K562 (cell line): ENCODE results near the gene ZNF512B. TPM values are rescaled to one million over a fixed set of nuclear protein-coding genes. Genes with fewer than 3 reads are reported as not detected.
A peak's percentile ranks its signal among the peaks of the same experiment; 100 is the strongest.

ENCODE experiments used
- BCLAF1 ChIP-seq, 2 experiments: fragments of 450-650 bp in 1 of 2; IDR thresholded peaks; 2 replicates each; pipeline ENCODE4 v1.6.1; 2011 to 2017; ENCODE audit warnings: low read depth in 2 of 2, antibody characterized with exemption in 1 of 2, borderline replicate concordance in 1 of 2, low read length in 1 of 2, mild to moderate bottlenecking in 1 of 2, mixed read lengths in 1 of 2; ENCODE audit not compliant: control insufficient read depth in 1 of 2
- BHLHE40 ChIP-seq: IDR thresholded peaks from 2 replicates; pipeline ENCODE4 v1.6.1; 2011; ENCODE audit warnings: low read length, improper control_type of control experiment
- FOXJ2 ChIP-seq: fragments of 200-800 bp; sonication (Bioruptor generic); IDR thresholded peaks from 2 replicates; pipeline ENCODE4 v1.6.1; 2016; ENCODE audit warnings: missing genetic modification characterization, missing compliant biosample characterization
- GABPB2 ChIP-seq: fragments of 250-450 bp; sonication (Bioruptor Pico); conservative IDR thresholded peaks from 2 replicates; pipeline ENCODE4 v1.5.1; 2021; ENCODE audit warnings: mild to moderate bottlenecking
- LCOR ChIP-seq: sonication (generic); formaldehyde crosslinking; IDR thresholded peaks from 2 replicates; pipeline ENCODE4 v1.8.0; 2022; ENCODE audit warnings: mild to moderate bottlenecking, missing genetic modification reagents
- POLR2A ChIP-seq: fragments of 450-650 bp; conservative IDR thresholded peaks from 2 replicates; pipeline ENCODE4 v1.6.1; 2016
- REST ChIP-seq, 2 experiments: fragments of 450-650 bp; formaldehyde crosslinking in 1 of 2; IDR thresholded peaks; 2 replicates each; pipeline versions ENCODE4 v1.4.0 to v1.6.1; 2014 to 2020; ENCODE audit warnings: mild to moderate bottlenecking in 2 of 2, borderline replicate concordance in 1 of 2, low read depth in 1 of 2
- RUNX1 ChIP-seq: sonication (generic); IDR thresholded peaks from 2 replicates; pipeline ENCODE4 v1.6.1; 2016; ENCODE audit warnings: antibody characterized with exemption, low read depth
- ZNF232 ChIP-seq: sonication (generic); formaldehyde crosslinking; IDR thresholded peaks from 2 replicates; pipeline ENCODE4 v1.8.0; 2022; ENCODE audit warnings: mild to moderate bottlenecking, missing genetic modification reagents
- ZNF609 ChIP-seq: sonication (generic); formaldehyde crosslinking; IDR thresholded peaks from 2 replicates; pipeline ENCODE4 v1.8.1; 2023; ENCODE audit warnings: missing genetic modification reagents, mild to moderate bottlenecking, borderline replicate concordance
- polyA plus RNA-seq, 8 experiments: library from polyadenylated mRNA; depleted of rRNA in 4 of 8; stranded (reverse) in 5 of 8; unstranded in 3 of 8; fragments of >200 nt; fragmentation: Nextera tagmentation in 2 of 8; fragmentation: Illumina TruSeq in 1 of 8; extraction: Ambion mirVana in 2 of 8; extraction: Trizol in 1 of 8; gene quantifications; 2 replicates each; pipeline versions ENCODE4 v1.2.1 to v1.2.3, GENCODE V29; 2011 to 2014; ENCODE audit warnings: inconsistent platforms in 1 of 8, missing spikeins in 1 of 8
- total RNA-seq, 7 experiments: library from RNA; depleted of rRNA in 6 of 7; stranded (reverse); fragments of >200 nt in 6 of 7; fragmentation: Illumina TruSeq in 2 of 7; extraction: Trizol in 2 of 7; gene quantifications; 2 replicates each; pipeline versions ENCODE4 v1.2.1 to v1.2.3, GENCODE V29; 2011 to 2021; ENCODE audit warnings: low replicate concordance in 1 of 7

Gene ZNF512B
- total and polyA plus RNA-seq, 9 of the 15 experiments (the other 6 are each of a cell fraction or from before 2014, with no cell fraction given): 0.01 to 27.8 (median 8.2) TPM

GRCh38 chr20:63973636-63974401, 4.1 kb upstream of the ZNF512B start (continued):
- TF ChIP-seq BCLAF1 (IDR thresholded peaks at IDR 0.05; ENCODE audit: borderline replicate concordance in 1 of 2, control insufficient read depth in 1 of 2, low read depth in 2 of 2, low read length in 1 of 2) (no peak), BHLHE40 (peak; percentile 88), ZNF232 (CRISPR knock-in tag) (no peak), FOXJ2 (tag) (no peak), POLR2A (no peak), RUNX1 (peak; percentile 23; the same call in 1 of the 2 replicates), LCOR (0 out of 2 replicates have a peak, but pooled peaks have one; percentile 57), REST (IDR thresholded peaks at IDR 0.05; ENCODE audit: borderline replicate concordance) (peak; percentile 84), REST (CRISPR knock-in tag; IDR thresholded peaks at IDR 0.05; ENCODE audit: low read depth) (no peak), GABPB2 (no peak), ZNF609 (CRISPR knock-in tag) (0 out of 2 replicates have a peak, but pooled peaks have one; percentile 25)
